Esophagus squamous epithelium (tissue), 4 donors: ENCODE measurements around the gene SPATA9.

Source experiments
- CTCF ChIP-seq, 6 experiments: fragments of 450-650 bp in 4 of 6; fragments of 200-600 bp in 2 of 6; sonication (generic) in 2 of 6; IDR thresholded peaks; one replicate each; pipeline ENCODE4 v1.5.1; 2016 to 2019; ENCODE audit warnings: antibody characterized with exemption in 6 of 6, mild to moderate bottlenecking in 4 of 6, moderate library complexity in 4 of 6
- POLR2A ChIP-seq, 4 donors: fragments of 450-650 bp; IDR thresholded peaks; one replicate each; pipeline ENCODE4 v1.6.1; 2017; ENCODE audit warnings: antibody characterized with exemption in 4 of 4, mild to moderate bottlenecking in 4 of 4, moderate library complexity in 3 of 4

- TF ChIP-seq CTCF (IDR thresholded peaks at IDR 0.05) (no peak), POLR2A (IDR thresholded peaks at IDR 0.05) (no peak)
Measured at GRCh38 chr5:95649842-95650620, 32.8 kb downstream of the SPATA9 start.
